Measurements from ENCODE around the gene TTR.

Gene TTR

DNA sequence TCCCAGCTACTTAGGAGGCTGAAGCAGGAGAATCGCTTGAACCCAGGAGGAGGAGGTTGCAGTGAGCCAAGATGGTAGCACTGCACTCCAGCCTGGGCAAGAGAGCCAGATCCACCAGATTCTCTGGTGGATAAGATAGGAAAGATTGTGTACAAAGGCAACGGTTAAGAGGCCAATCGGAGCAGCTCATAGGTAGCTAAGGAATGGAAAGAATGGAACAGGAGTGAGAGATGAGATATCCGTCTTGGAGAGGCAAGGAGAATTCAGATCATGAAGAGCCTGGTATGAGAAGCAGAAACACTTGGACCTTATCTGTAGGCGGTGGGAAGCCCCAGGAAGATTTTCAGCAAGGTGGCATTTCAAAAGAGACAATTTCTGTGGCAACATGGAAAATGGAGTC, 27.1 kb downstream of the TTR start:
- DNase-seq = no peak

GRCh38 chr18:31619291-31619690, 27.6 kb downstream of the TTR start:
- no peak for DNase-seq

DNA sequence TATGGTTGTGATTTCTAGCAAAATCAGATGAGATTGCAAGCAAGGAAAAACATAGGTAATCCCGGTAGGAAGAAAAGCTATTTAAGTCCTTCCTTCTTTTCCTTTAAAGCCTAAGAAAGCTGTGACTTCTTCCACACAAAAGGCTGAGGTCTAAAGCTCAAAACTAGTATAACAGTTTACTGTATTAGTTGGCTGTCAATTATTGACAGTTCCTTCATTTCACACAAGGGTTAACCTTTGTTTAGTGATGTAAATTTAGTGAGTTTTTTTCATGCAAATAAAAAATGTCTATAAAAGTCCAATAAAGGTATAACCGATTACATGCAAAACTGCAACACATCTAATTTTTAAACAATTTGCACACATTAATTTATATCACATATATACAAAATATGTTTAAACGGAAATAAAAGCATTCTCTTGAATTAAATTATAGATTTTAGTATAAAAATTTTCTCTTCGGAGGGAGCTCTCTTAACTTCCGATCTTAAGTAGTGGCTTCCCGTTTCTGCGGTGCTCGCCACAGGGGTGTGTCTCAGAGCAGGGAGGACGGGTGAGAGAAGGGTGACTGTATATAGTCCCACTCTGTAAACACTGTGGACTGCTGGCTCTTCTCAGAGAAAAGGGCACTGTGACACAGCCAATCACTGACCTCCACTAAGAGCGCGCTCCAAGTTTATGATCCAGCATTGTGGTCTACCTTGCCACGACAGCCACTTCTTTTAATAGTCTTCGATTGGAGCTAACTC, 33.4 kb downstream of the TTR start:
- no peak for DNase-seq

DNA sequence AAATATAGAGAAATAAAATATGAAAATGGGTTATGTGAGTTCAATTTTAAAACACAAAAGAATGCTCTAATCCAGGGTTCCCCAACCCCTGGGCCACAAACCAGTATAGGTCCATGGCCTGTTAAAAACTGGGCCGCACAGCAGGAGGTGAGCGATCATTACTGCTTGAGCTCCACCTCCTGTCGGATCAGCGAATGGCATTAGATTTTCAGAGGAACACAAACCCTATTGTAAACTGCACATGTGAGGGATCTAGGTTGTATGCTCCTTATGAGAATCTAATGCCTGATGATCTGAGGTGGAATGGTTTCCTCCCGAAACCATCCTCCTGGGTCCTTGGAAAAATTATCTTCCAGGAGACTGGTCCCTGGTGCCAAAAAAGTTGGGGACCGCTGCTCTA, 34.7 kb downstream of the TTR start:
- no peak for DNase-seq

DNA sequence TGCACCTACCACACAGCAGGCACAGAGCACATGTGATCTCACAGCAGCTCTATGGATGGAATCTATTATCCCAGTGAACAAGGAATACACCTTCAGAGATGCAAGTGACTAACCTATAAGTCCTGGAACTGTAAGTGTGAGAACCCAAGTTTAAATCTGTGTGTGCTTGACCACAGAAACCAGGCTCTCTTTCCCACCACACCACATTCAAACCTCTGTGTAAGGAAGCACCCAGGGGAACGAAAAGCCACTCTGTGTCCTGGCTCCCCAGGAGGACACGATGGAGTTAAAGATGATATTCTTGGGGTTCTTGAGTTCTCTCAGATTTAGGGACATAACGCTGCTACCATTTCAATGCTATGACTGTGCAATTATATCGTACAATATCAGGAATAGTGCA, 38.9 kb downstream of the TTR start:
- DNase-seq = no peak

DNA sequence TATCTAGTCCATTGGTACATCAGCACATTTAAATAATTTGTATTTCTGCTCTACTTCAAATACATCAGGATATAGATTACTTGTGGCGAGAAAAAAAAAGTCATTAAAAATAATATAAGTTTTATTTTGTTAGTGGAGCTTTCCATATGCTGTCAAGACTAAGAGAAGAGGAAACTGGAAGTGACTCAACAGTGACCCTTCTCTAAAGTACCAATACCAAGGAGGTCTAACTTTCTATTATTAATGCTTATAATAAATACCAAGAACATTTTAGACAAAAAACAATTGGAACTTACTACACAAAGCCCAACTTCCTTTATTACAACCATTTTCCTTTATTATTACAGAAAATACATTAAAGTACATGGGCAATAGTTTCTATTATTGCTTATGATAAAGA, 39.8 kb downstream of the TTR start:
- DNase-seq = no peak

DNA sequence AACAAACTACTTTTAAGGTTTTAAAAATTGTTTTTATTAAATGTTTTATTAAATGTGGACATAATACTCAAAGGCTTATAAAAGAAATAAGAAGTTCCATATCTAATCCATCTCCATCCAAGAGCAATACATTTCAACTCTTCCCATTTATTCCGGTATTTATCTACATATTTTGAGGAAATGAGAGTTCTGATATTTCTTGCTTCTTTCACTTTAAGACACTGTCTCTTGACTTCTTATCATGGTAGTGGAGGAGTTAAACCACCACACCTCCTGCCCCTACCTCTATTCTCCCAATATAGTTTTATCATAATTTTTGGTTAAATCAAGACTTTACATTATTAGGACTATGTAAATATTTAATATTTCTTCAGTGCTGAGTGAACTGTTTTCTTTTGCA, 40.7 kb downstream of the TTR start:
- no peak for DNase-seq

DNA sequence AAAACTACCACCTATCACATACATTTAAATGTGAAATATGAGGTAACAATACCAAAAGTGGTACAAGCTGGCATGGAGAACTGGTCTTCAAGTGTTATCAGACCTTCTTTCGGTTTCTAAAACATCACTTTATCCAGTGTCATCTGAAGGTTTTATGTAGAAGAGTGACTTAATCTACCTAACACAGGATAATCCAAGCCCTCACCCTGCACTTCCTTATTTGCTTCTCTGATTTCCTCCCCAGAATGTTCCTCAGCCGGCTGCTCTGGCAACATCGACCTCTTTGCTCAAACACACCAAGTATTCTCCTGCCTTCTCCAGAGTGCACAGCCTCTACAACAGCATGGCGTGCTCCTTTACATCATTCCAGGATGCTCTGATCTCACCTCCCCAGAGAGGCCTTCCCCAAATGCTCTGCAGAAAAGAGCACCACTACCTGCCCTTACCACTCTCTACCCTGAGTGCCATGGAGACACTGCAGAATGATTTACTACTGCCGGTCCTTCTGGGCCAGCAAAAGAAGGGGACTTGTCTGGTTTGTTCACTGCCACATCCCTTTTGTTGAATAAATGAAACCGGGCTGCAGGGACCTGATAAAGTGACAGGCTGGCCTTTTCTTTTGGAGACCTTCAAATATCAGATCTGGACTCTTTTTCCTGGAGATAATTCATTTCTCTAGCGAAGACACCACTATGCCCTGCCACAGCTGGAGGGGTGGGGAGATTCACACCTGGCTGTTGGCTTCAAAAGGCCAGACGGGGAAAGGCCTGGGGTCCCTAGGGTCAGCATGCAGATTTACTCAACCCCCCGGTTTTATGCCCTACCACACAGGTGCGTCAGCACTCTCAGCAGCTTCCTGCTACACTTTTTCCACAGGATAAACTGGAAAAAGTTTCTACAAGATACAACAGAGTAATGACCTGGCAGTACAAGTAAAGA, 42.0 kb downstream of the TTR start:
- no peak for DNase-seq

DNA sequence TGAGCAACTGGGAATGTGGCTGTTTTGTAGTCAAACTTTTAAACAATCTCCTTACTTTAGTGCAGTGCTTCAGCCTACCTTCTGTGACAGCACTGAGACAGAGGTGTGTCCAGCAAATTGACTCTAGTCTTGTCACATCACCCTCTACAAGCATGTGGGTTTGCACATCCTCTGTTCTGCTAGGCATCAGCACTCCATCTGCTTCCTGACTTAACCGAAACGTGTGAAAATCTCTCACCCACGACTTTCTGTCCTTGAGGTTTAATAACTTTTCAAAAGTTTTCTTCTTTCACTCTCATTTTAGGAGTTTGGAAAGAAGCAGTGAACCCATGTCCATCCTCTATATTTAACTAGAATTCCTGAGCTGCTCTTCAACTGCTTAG, 42.6 kb downstream of the TTR start:
- DNase-seq = no peak

DNA sequence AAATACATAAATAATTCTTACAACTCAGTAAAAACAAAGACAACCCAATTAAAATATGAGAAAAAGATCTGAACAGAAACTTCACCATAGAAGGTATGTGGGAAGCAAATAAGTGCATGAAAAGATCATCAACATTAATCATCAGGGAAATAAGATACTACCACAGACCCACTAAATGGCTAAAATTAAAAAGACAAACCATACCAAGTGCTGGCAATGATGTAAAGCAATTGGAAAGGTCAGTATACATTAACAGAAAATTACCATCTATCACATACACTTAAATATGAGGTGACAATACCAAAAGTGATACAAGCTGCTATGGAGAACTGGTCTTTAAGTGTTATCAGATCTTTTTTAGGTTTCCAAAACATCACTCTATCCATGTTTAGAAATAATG, 44.7 kb downstream of the TTR start:
- DNase-seq = no peak

GRCh38 chr18:31637445-31637844, 45.8 kb downstream of the TTR start:
- no peak for DNase-seq

GRCh38 chr18:31643003-31643402, 51.3 kb downstream of the TTR start:
- DNase-seq = no peak

GRCh38 chr18:31645411-31645810, 53.7 kb downstream of the TTR start:
- DNase-seq = no peak

DNA sequence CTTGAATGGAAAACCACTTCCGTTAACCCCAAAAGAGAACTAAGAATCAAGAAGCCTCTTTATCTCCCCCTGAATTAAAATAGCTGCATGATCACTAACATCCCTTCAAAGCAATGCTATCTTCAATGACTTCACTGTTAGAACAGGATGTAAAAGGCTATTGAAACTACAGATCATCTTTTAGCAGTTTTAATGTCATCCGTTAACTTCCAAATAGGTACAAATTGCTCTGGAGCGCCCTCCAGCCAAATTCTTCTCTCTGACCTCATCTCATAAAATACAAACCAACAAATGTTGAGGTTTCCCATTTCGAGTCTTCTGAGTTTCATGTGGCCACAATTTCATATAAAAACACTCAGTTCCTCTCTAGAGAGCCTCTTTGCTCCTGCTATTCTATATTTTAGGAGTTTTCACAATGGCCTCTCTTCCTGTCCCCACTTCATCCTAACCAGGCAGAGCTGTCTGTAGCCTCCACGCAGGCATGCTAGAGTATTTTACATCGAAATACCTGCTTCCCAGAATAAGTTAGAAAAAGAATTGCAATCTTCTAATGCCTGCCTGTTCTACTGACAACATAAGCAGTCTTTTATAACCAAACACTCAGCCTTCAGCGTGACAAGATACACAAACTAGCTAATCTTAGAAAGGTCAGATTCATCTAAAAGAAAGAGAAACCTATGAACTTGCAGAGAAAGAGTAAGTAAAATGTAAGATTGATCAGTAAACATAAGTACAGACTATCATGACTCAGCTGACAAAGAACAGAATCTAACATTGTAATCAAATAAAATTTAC, 54.9 kb downstream of the TTR start:
- DNase-seq = no peak

- no peak for DNase-seq
These were observed 55.6 kb downstream of the TTR start for GRCh38 chr18:31647127-31647753.
